Endodermal cell (in vitro differentiated cells): ENCODE measurements around the gene CAV3. TPM values are rescaled to one million over a fixed set of nuclear protein-coding genes. Genes with fewer than 3 reads are reported as not detected.

Source experiments
- DNase-seq: peaks from one replicate; pipeline ENCODE4 v3.0.0-alpha.2; 2017
- H3K27ac ChIP-seq: 2 replicates; pipeline ENCODE4 v1.5.1; 2013; ENCODE audit warnings: mild to moderate bottlenecking, low read depth, low read length, moderate library complexity
- H3K27me3 ChIP-seq: 2 replicates; pipeline ENCODE4 v1.6.1; 2013; ENCODE audit warnings: mild to moderate bottlenecking, low read length, moderate library complexity; ENCODE audit not compliant: insufficient read depth, control insufficient read depth, poor library complexity, severe bottlenecking
- H3K36me3 ChIP-seq: 2 replicates; pipeline ENCODE4 v1.7.0; 2013; ENCODE audit warnings: mild to moderate bottlenecking, low read length, moderate library complexity; ENCODE audit not compliant: control insufficient read depth, insufficient read depth
- H3K4me1 ChIP-seq: one replicate; pipeline ENCODE4 v1.7.0; 2013; ENCODE audit warnings: low read length; ENCODE audit not compliant: control insufficient read depth, insufficient read depth
- H3K4me3 ChIP-seq: 2 replicates; pipeline ENCODE4 v1.5.1; 2013; ENCODE audit warnings: mild to moderate bottlenecking, low read length, moderate library complexity
- H3K9ac ChIP-seq: 2 replicates; pipeline ENCODE4 v1.6.1; 2013; ENCODE audit warnings: mild to moderate bottlenecking, low read length, moderate library complexity; ENCODE audit not compliant: poor library complexity, severe bottlenecking; ENCODE audit errors: extremely low read depth
- H3K9me3 ChIP-seq: 2 replicates; pipeline ENCODE4 v1.6.1; 2013; ENCODE audit warnings: mild to moderate bottlenecking, low read length, moderate library complexity; ENCODE audit not compliant: control insufficient read depth
- H3K27ac Mint-ChIP-seq: 2 replicates; pipeline ENCODE4 v1.8.0; 2020; ENCODE audit warnings: mixed read lengths
- H3K27me3 Mint-ChIP-seq: 2 replicates; pipeline ENCODE4 v1.8.0; 2021; ENCODE audit warnings: mild to moderate bottlenecking, mixed read lengths; ENCODE audit not compliant: insufficient read depth
- H3K36me3 Mint-ChIP-seq: 2 replicates; pipeline ENCODE4 v1.8.0; 2020; ENCODE audit warnings: low read depth, mixed read lengths
- H3K4me1 Mint-ChIP-seq: 2 replicates; pipeline ENCODE4 v1.8.0; 2020; ENCODE audit warnings: mixed read lengths
- H3K4me3 Mint-ChIP-seq: 2 replicates; pipeline ENCODE4 v1.8.0; 2020; ENCODE audit warnings: mild to moderate bottlenecking, moderate library complexity, mixed read lengths
- H3K9me3 Mint-ChIP-seq: 2 replicates; pipeline ENCODE4 v1.8.0; 2020; ENCODE audit warnings: mild to moderate bottlenecking, mixed read lengths
- CTCF ChIP-seq: fragments of 200-600 bp; sonication (generic); conservative IDR thresholded peaks from 2 replicates; pipeline ENCODE4 v1.5.0; 2021; ENCODE audit warnings: antibody characterized with exemption, mild to moderate bottlenecking
- WGBS, 2 experiments: methylation state at CpG; one replicate each; pipeline versions ENCODE4 v1.1.5 to v1.1.7; 2013; ENCODE audit warnings: missing lambda C conversion rate in 2 of 2, mixed read lengths in 1 of 2; ENCODE audit not compliant: insufficient coverage in 1 of 2, insufficient read length in 1 of 2; 5-methylcytosine and 5-hydroxymethylcytosine counted together
- total RNA-seq, 2 donors: library from RNA; stranded (reverse); fragmentation: NEBNext Ultra II Directional in 1 of 2; extraction: Animal tissue kit (Norgen Biotek cat#: 25700) in 1 of 2; gene quantifications; 2 replicates in 1 of 2; 3 replicates in 1 of 2; pipeline ENCODE4 v1.2.1, GENCODE V29; 2021

The CAV3 gene
- total RNA-seq, 2 donors from 2014 or later: not detected

- peaks cover 15% of the 10 kb centered on the region for H3K4me1 Mint-ChIP-seq
- Histone ChIP-seq H3K9ac (no peak overlapping the region), H3K4me3 (no peak overlapping the region), H3K27ac (no peak overlapping the region), H3K9me3 (no peaks in the 10 kb centered on the region), H3K27me3 (no peaks in the 10 kb centered on the region), H3K36me3 (no peaks in the 10 kb centered on the region), H3K4me1 (no peaks in the 10 kb centered on the region)
- peak; percentile 29 for DNase-seq
- H3K4me3 Mint-ChIP-seq: no peak overlapping the region
- H3K9me3 Mint-ChIP-seq: no peaks in the 10 kb centered on the region
- no peak for TF ChIP-seq CTCF
- H3K27me3 Mint-ChIP-seq: peaks cover 7% of the 10 kb centered on the region
- H3K36me3 Mint-ChIP-seq: no peaks in the 10 kb centered on the region
- WGBS, 2 experiments: 93 to 100% methylated on average over 2 to 5 of the region's 5 CpGs
- H3K27ac Mint-ChIP-seq: no peak overlapping the region
These were observed 44.3 kb downstream of the CAV3 start for GRCh38 chr3:8777978-8778267.

- Histone ChIP-seq H3K9ac (no peak overlapping the region), H3K9me3 (no peaks in the 10 kb centered on the region), H3K27me3 (no peaks in the 10 kb centered on the region), H3K4me3 (no peak overlapping the region), H3K27ac (no peak overlapping the region), H3K36me3 (no peaks in the 10 kb centered on the region), H3K4me1 (no peaks in the 10 kb centered on the region)
- no peaks in the 10 kb centered on the region for H3K9me3 Mint-ChIP-seq
- H3K27me3 Mint-ChIP-seq: peaks cover 7% of the 10 kb centered on the region
- DNase-seq: no peak
- WGBS, 2 experiments: 88 to 95% methylated on average over 4 to 5 of the region's 5 CpGs
- no peak for TF ChIP-seq CTCF
- H3K27ac Mint-ChIP-seq: no peak overlapping the region
- peaks cover 15% of the 10 kb centered on the region for H3K4me1 Mint-ChIP-seq
- H3K36me3 Mint-ChIP-seq: no peaks in the 10 kb centered on the region
- no peak overlapping the region for H3K4me3 Mint-ChIP-seq
These were observed 44.9 kb downstream of the CAV3 start for GRCh38 chr3:8778475-8778874.

GRCh38 chr3:8780279-8780678, 46.7 kb downstream of the CAV3 start:
- H3K36me3 Mint-ChIP-seq: no peaks in the 10 kb centered on the region
- no peaks in the 10 kb centered on the region for H3K36me3 ChIP-seq
- no peak overlapping the region for H3K9ac ChIP-seq
- no peaks in the 10 kb centered on the region for H3K27me3 ChIP-seq
- no peak overlapping the region for H3K4me3 ChIP-seq
- DNase-seq: no peak
- H3K27me3 Mint-ChIP-seq: peaks cover 7% of the 10 kb centered on the region
- no peak overlapping the region for H3K27ac Mint-ChIP-seq
- peaks cover 15% of the 10 kb centered on the region for H3K4me1 Mint-ChIP-seq
- no peak overlapping the region for H3K27ac ChIP-seq
- H3K4me1 ChIP-seq: no peaks in the 10 kb centered on the region
- no peak for TF ChIP-seq CTCF
- no peaks in the 10 kb centered on the region for H3K9me3 ChIP-seq
- H3K9me3 Mint-ChIP-seq: no peaks in the 10 kb centered on the region
- no peak overlapping the region for H3K4me3 Mint-ChIP-seq
